IMR-90 (cell line): ENCODE results near the gene PDLIM5. TPM values are rescaled to one million over a fixed set of nuclear protein-coding genes. Genes with fewer than 3 reads are reported as not detected.

ENCODE experiments used
- ATAC-seq: fragments of 200-7000 bp; cut with Tn5 transposase; 2 replicates; pipeline ENCODE4 v1.9.1; 2020; ENCODE audit warnings: low read depth, mild to moderate bottlenecking, moderate library complexity
- BruUV-seq: library from RNA; stranded (reverse); fragments of 400-500 nt; replicated peaks from 2 replicates; lab custom pipeline; 2021; lab: Mats Ljungman, UMichigan
- CTCF ChIA-PET: fragments of 300-600 bp; formaldehyde crosslinking; extraction: SDS; loops from one replicate; lab custom pipeline; 2021; ENCODE audit warnings: antibody characterized with exemption; lab: Yijun Ruan, JAX
- POLR2A ChIA-PET: fragments of 300-600 bp; sonication (Branson Sonifier 250); formaldehyde crosslinking; loops from one replicate; lab custom pipeline; 2022; ENCODE audit warnings: antibody characterized with exemption; ENCODE audit not compliant: unreplicated experiment; lab: Charles Lee
- DNase-seq: peaks from one replicate; pipeline ENCODE4 v3.0.0; 2013
- H2AFZ ChIP-seq: replicated peaks from 2 replicates; pipeline ENCODE3; 2013; ENCODE audit warnings: low read length, mild to moderate bottlenecking; ENCODE audit not compliant: poor library complexity
- H2AK5ac ChIP-seq: 2 replicates; pipeline ENCODE4 v1.6.1; 2013; ENCODE audit warnings: low read depth, low read length, inconsistent platforms
- H2AK9ac ChIP-seq: replicated peaks from 2 replicates; pipeline ENCODE3; 2013; ENCODE audit warnings: mild to moderate bottlenecking, low read depth, low read length, moderate library complexity; ENCODE audit not compliant: poor library complexity
- H2BK120ac ChIP-seq: 2 replicates; pipeline ENCODE4 v1.6.1; 2013; ENCODE audit warnings: low read depth, low read length, inconsistent platforms
- H2BK15ac ChIP-seq: 3 replicates; pipeline ENCODE4 v1.6.1; 2013; ENCODE audit warnings: low read depth, low read length, inconsistent platforms
- H2BK20ac ChIP-seq: 2 replicates; pipeline ENCODE4 v1.6.1; 2013; ENCODE audit warnings: low read depth, mild to moderate bottlenecking, inconsistent platforms, low read length, moderate library complexity
- H2BK5ac ChIP-seq: 2 replicates; pipeline ENCODE4 v1.6.1; 2013; ENCODE audit warnings: mild to moderate bottlenecking, low read depth, low read length, inconsistent platforms; ENCODE audit not compliant: poor library complexity, severe bottlenecking
- H3K14ac ChIP-seq: replicated peaks from 2 replicates; pipeline ENCODE4 v1.6.1; 2013; ENCODE audit warnings: low read depth, low read length, inconsistent platforms
- H3K18ac ChIP-seq: 2 replicates; pipeline ENCODE4 v1.6.1; 2013; ENCODE audit warnings: low read depth, low read length, control low read depth
- H3K23ac ChIP-seq: 2 replicates; pipeline ENCODE4 v1.6.1; 2013; ENCODE audit warnings: low read depth, low read length, inconsistent platforms
- H3K27ac ChIP-seq: 2 replicates; pipeline ENCODE4 v1.5.1; 2013; ENCODE audit warnings: mild to moderate bottlenecking, control low read depth, low read length; ENCODE audit not compliant: insufficient read depth
- H3K27me3 ChIP-seq: 2 replicates; pipeline ENCODE4 v1.6.1; 2013; ENCODE audit warnings: low read length; ENCODE audit not compliant: control insufficient read depth, insufficient read depth
- H3K36me3 ChIP-seq: 2 replicates; pipeline ENCODE4 v1.6.1; 2013; ENCODE audit warnings: low read length, mixed read lengths; ENCODE audit not compliant: control insufficient read depth, insufficient read depth
- H3K4ac ChIP-seq: 2 replicates; pipeline ENCODE4 v1.6.1; 2013; ENCODE audit warnings: low read depth, low read length, inconsistent platforms
- H3K4me1 ChIP-seq: 2 replicates; pipeline ENCODE4 v1.6.1; 2013; ENCODE audit warnings: low read length, mixed read lengths; ENCODE audit not compliant: control insufficient read depth, insufficient read depth
- H3K4me2 ChIP-seq: 2 replicates; pipeline ENCODE4 v1.6.1; 2013; ENCODE audit warnings: low read depth, mild to moderate bottlenecking, control low read depth, low read length, moderate library complexity
- H3K4me3 ChIP-seq: 2 replicates; pipeline ENCODE4 v1.5.1; 2013; ENCODE audit warnings: low read depth, mild to moderate bottlenecking, control low read depth, low read length, moderate library complexity; ENCODE audit not compliant: insufficient read depth
- H3K56ac ChIP-seq: 2 replicates; pipeline ENCODE4 v1.6.1; 2013; ENCODE audit warnings: low read length, inconsistent platforms; ENCODE audit not compliant: insufficient read depth; ENCODE audit errors: extremely low read depth
- H3K79me1 ChIP-seq, 2 experiments: 2 replicates each; pipeline ENCODE4 v1.6.1; 2013; ENCODE audit warnings: low read length in 2 of 2, inconsistent platforms in 1 of 2, low read depth in 1 of 2
- H3K9ac ChIP-seq: 2 replicates; pipeline ENCODE4 v1.6.1; 2013; ENCODE audit warnings: low read depth, low read length, control low read depth
- H3K9me1 ChIP-seq: 2 replicates; pipeline ENCODE4 v1.6.1; 2013; ENCODE audit warnings: low read length, inconsistent platforms; ENCODE audit not compliant: insufficient read depth
- H3K9me3 ChIP-seq: 2 replicates; pipeline ENCODE4 v1.6.1; 2013; ENCODE audit warnings: low read length; ENCODE audit not compliant: control insufficient read depth, insufficient read depth
- H4K20me1 ChIP-seq: 2 replicates; pipeline ENCODE4 v1.6.1; 2013; ENCODE audit warnings: low read length, inconsistent platforms; ENCODE audit not compliant: insufficient read depth
- H4K5ac ChIP-seq: 2 replicates; pipeline ENCODE4 v1.6.1; 2013; ENCODE audit warnings: mild to moderate bottlenecking, low read depth, low read length, control low read depth
- H4K8ac ChIP-seq, 2 experiments: 2 replicates each; pipeline ENCODE4 v1.6.1; 2013; ENCODE audit warnings: low read depth in 2 of 2, low read length in 2 of 2, control low read depth in 1 of 2, inconsistent platforms in 1 of 2
- H4K91ac ChIP-seq: 2 replicates; pipeline ENCODE4 v1.6.1; 2013; ENCODE audit warnings: low read depth, low read length, inconsistent platforms; ENCODE audit not compliant: insufficient read depth
- CEBPB ChIP-seq: IDR thresholded peaks from 2 replicates; pipeline ENCODE4 v1.6.1; 2012; ENCODE audit warnings: low read depth, low read length, improper control_type of control experiment
- CHD1 ChIP-seq: IDR thresholded peaks from 2 replicates; pipeline ENCODE4 v1.6.1; 2012; ENCODE audit warnings: low read depth, low read length, improper control_type of control experiment
- MAFK ChIP-seq: IDR thresholded peaks from 2 replicates; pipeline ENCODE4 v1.6.1; 2012; ENCODE audit warnings: low read depth, low read length, improper control_type of control experiment
- NFE2L2 ChIP-seq: fragments of 150-350 bp; IDR thresholded peaks from 2 replicates; pipeline ENCODE4 v1.6.1; 2016; ENCODE audit warnings: low read depth, mild to moderate bottlenecking, low read length
- RFX5 ChIP-seq: IDR thresholded peaks from 2 replicates; pipeline ENCODE4 v1.8.0; 2012; ENCODE audit warnings: low read depth, mild to moderate bottlenecking, low read length, moderate library complexity
- SMC3 ChIP-seq: fragments of 150-350 bp; IDR thresholded peaks from 2 replicates; pipeline ENCODE4 v1.6.1; 2016; ENCODE audit warnings: low read depth, mild to moderate bottlenecking, antibody characterized with exemption, low read length, moderate library complexity
- USF2 ChIP-seq: fragments of 150-350 bp; IDR thresholded peaks from 2 replicates; pipeline ENCODE4 v1.6.1; 2017; ENCODE audit warnings: mild to moderate bottlenecking, antibody characterized with exemption, low read length, low read depth
- WGBS, 2 experiments: methylation state at CpG; one replicate each; pipeline versions ENCODE4 v1.1.5 to v1.1.7; 2013; ENCODE audit warnings: missing lambda C conversion rate in 2 of 2; ENCODE audit not compliant: insufficient read length in 1 of 2; ENCODE audit errors: extremely low coverage in 2 of 2; 5-methylcytosine and 5-hydroxymethylcytosine counted together
- dilution Hi-C: fragments of 300-500 bp; cut with HindIII; formaldehyde crosslinking; loops from one replicate; pipeline ENCODE4 v1.14.3; 2018; ENCODE audit warnings: low sequenced_read_pairs; ENCODE audit not compliant: unreplicated experiment
- in situ Hi-C: fragments of 300-500 bp; cut with MboI; formaldehyde crosslinking; loops from 3 replicates; pipeline ENCODE4 v1.14.3; 2019; ENCODE audit warnings: low sequenced_read_pairs, inconsistent platforms, mixed read lengths
- intact Hi-C: fragments of 100-400 bp; cut with micrococcal nuclease; formaldehyde crosslinking; loops from 2 replicates; pipeline ENCODE4 v1.10.0; 2022
- polyA plus RNA-seq, 3 experiments: library from polyadenylated mRNA; depleted of rRNA; stranded (reverse); fragments of >200 nt; gene quantifications; 2 replicates each; pipeline ENCODE4 v1.2.3, GENCODE V29; 2012; ENCODE audit warnings: low replicate concordance in 1 of 3
- total RNA-seq: library from RNA; depleted of rRNA; stranded (reverse); fragments of >200 nt; gene quantifications from 2 replicates; pipeline ENCODE4 v1.2.3, GENCODE V29; 2012

The PDLIM5 gene
- total and polyA plus RNA-seq, 2 of the 4 experiments (the other 2 are of a cell fraction): 96.5 to 188 TPM

- ChIA-PET POLR2A (no interaction called here), CTCF (interaction anchor here (0.5 to 1.2 kb wide), 2 partner anchors 10 to 113 kb away, joined by 3 read pairs; no protein-coding TSS in a partner anchor)
- Histone ChIP-seq H3K14ac (peak overlapping the region; percentile 34; the same call in 1 of the 2 replicates), H2AFZ (no peak overlapping the region), H2AK5ac (no peak overlapping the region), H3K27ac (no peak overlapping the region), H4K8ac (peak overlapping the region in 1 of 2 experiments; percentile 45; a peak in 2 of 4 replicates), H3K9ac (no peak overlapping the region; the same call in 1 of the 2 replicates), H3K56ac (no peak overlapping the region), H3K36me3 (no peaks in the 10 kb centered on the region; the same call in 1 of the 2 replicates), H3K4ac (peak overlapping the region; percentile 17; the same call in 1 of the 2 replicates), H2BK15ac (peak overlapping the region; percentile 16; the same call in 1 of the 3 replicates), H4K20me1 (no peaks in the 10 kb centered on the region), H3K9me1 (peaks cover 7% of the 10 kb centered on the region; the same call in 1 of the 2 replicates), H3K79me1 (peaks cover 20 to 72% of the 10 kb centered on the region in 2 experiments), H3K4me3 (no peak overlapping the region), H3K23ac (peak overlapping the region; percentile 56; the same call in 1 of the 2 replicates), H3K9me3 (no peaks in the 10 kb centered on the region), H2AK9ac (no peak overlapping the region), H3K18ac (peak overlapping the region; percentile 73; the same call in 1 of the 2 replicates), H4K5ac (peak overlapping the region; percentile 89; the same call in 1 of the 2 replicates), H3K27me3 (no peaks in the 10 kb centered on the region), H2BK5ac (peak overlapping the region; percentile 58), H3K4me2 (peak overlapping the region; percentile 53; the same call in 1 of the 2 replicates), H3K4me1 (peaks cover 16% of the 10 kb centered on the region), H2BK20ac (peak overlapping the region; percentile 20; the same call in 1 of the 2 replicates), H2BK120ac (no peak overlapping the region), H4K91ac (no peak overlapping the region)
- TF ChIP-seq CEBPB: no peak
- TF ChIP-seq RFX5: no peak
- TF ChIP-seq NFE2L2: no peak
- no peak for TF ChIP-seq MAFK
- no peak for TF ChIP-seq CHD1
- no peak for TF ChIP-seq USF2
- TF ChIP-seq SMC3: no peak
- no TSS peak for BruUV-seq
- WGBS, 2 experiments: no CpG with 5 or more reads among the region's 4 CpGs
- DNase-seq: no peak
- dilution Hi-C loops: no loop called here
- no peak for ATAC-seq
- in situ Hi-C loops: no loop called here
- intact Hi-C loops: no loop called here
Observed at GRCh38 chr4:94519925-94520789, 68.4 kb downstream of the PDLIM5 start.
